MCF 10A (cell line): ENCODE data around the gene ZDHHC4. TPM values are rescaled to one million over a fixed set of nuclear protein-coding genes. Genes with fewer than 3 reads are reported as not detected.
A peak's percentile ranks its signal among the peaks of the same experiment; 100 is the strongest.

ENCODE experiments used
- BruUV-seq: library from RNA; stranded (reverse); fragments of 400-500 nt; replicated peaks from 2 replicates; lab custom pipeline; 2021; lab: Mats Ljungman, UMichigan
- CTCF ChIA-PET: fragments of 300-600 bp; sonication (Branson Sonifier 250); formaldehyde crosslinking; extraction: SDS; loops from one replicate; lab custom pipeline; 2021; ENCODE audit warnings: antibody characterized with exemption, inconsistent platforms; lab: Yijun Ruan, JAX
- POLR2A ChIA-PET: fragments of 300-600, 350-650 bp; sonication (Branson Sonifier 250); formaldehyde crosslinking; extraction: SDS; loops from one replicate; lab custom pipeline; 2020; ENCODE audit warnings: antibody characterized with exemption, inconsistent platforms; lab: Yijun Ruan, JAX
- DNase-seq: peaks from one replicate; pipeline ENCODE4 v3.0.0-alpha.2; 2018; ENCODE audit not compliant: unreplicated experiment
- H3K27ac Mint-ChIP-seq: one replicate; pipeline ENCODE4 v1.8.0; 2022; ENCODE audit warnings: mild to moderate bottlenecking, low read depth, mixed read lengths; ENCODE audit not compliant: unreplicated experiment
- H3K27me3 Mint-ChIP-seq: one replicate; pipeline ENCODE4 v1.8.0; 2022; ENCODE audit warnings: mixed read lengths; ENCODE audit not compliant: insufficient read depth, unreplicated experiment
- H3K36me3 Mint-ChIP-seq: one replicate; pipeline ENCODE4 v1.8.0; 2022; ENCODE audit warnings: mild to moderate bottlenecking, moderate library complexity, mixed read lengths; ENCODE audit not compliant: insufficient read depth, unreplicated experiment
- H3K4me1 Mint-ChIP-seq: one replicate; pipeline ENCODE4 v1.8.0; 2022; ENCODE audit warnings: mixed read lengths; ENCODE audit not compliant: insufficient read depth, unreplicated experiment
- H3K4me3 Mint-ChIP-seq: one replicate; pipeline ENCODE4 v1.8.0; 2022; ENCODE audit warnings: mild to moderate bottlenecking, moderate library complexity, mixed read lengths; ENCODE audit not compliant: unreplicated experiment
- H3K9me3 Mint-ChIP-seq: one replicate; pipeline ENCODE4 v1.8.0; 2022; ENCODE audit warnings: mixed read lengths; ENCODE audit not compliant: unreplicated experiment
- intact Hi-C: fragments of 100-400 bp; cut with micrococcal nuclease; formaldehyde crosslinking; loops from 2 replicates; pipeline ENCODE4 v1.14.1; 2022
- total RNA-seq: library from RNA; stranded (reverse); gene quantifications from 2 replicates; pipeline ENCODE4 v1.2.3, GENCODE V29; 2022
- TF ChIP-seq, protein P1 (sequence below): fragments of 200-600 bp; IDR thresholded peaks from one replicate; pipeline ENCODE4 v1.8.0; 2022; ENCODE audit warnings: antibody characterized with exemption, mild to moderate bottlenecking; ENCODE audit not compliant: unreplicated experiment

Gene ZDHHC4
- total RNA-seq, 1 experiment from 2014 or later, result 45.6 TPM

DNA sequence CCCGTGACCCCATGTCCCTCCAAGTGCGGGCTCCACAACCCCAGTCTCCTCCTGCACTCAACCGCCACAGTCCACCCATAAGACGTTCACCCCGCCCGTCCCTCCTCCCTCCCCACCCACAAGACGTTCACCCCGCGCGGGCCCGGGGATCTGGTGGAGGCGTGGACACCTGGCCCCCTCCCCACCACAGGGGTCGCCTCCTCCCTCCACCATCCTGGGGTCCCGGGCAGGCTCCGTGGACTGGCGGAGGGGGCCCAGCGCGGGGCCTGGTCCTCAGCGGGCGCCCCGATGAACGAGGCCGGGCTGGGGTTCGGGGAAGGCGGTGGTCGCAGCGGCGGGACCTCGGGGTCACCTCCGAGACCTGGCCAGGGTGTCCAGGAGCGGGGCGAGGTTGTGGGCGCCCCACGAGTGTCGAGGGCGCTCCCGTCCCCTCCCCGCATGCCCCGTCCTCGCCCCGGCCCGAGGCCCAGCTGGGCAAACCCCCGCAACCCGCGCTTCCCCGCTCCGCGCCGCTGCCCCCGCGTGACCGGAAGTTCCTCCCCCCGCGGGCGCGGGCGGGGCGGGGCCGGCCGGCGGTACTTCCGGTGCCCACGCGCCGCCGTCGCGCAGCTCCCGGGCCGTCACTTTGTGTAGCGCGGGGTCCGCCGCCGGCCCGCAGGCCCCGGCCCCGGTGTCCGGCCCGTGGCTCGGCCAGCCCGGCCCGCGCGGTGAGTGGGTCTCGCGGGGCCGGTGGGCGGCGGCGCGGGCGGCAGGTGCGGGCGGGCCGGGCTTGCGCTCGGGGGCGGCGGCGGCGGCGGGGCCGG, 59.7 kb downstream of the ZDHHC4 start, which contains the start of gene ZNF316:
TSS of gene ZNF316 (plus strand) at position 578 of the 803 bp plus-strand sequence. CDS start 5,092 bp downstream, outside the sequence.
- H3K4me1 Mint-ChIP-seq, result peaks cover 16% of the 10 kb centered on the region
- CTCF ChIA-PET, result no interaction called here

DNA sequence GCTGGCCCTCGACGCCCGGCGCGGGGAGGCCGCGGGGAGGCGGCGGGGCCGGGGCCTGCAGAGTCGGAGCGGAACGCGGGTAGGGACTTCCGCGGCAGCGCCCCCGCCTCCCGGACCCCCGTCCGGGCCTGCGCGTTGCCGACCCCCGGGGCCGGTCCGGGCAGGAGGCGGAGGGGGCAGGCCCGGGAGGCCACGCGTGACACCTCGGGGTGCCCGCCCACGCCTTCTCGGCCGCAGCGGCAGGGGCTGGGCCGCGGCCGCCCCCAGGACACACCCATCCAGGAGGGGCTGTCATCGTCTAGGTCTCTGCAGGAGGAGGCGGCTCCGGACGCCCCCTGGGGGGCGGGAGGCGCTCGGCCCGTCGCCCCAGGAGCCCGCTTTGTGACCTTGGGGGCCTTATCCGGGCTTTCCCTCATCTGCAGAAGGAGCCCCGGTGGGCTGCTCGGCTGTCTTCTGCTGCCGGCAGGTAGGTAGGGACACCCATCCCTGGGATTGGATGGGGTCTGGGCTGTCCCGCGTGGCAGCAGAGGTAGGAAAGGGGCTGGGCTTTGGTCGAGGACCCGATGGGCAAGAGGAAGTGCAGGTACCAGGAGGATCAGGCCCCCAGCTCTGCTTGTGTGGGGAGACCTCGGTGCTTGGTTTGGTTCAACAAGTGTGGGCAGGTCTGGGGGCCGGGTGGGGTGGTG, 60.4 kb downstream of the ZDHHC4 start:
- peaks cover 16% of the 10 kb centered on the region for H3K4me1 Mint-ChIP-seq
- intact Hi-C loops, result loop anchor here (2.0 kb wide), 1 partner anchor 47 kb away; the partner anchor contains the start of gene INTS15
- ChIA-PET CTCF (no interaction called here), POLR2A (interaction anchor here (1.1 kb wide), 1 partner anchor 47 kb away, joined by 5 read pairs; no protein-coding TSS in a partner anchor)
- no peaks in the 10 kb centered on the region for H3K9me3 Mint-ChIP-seq
- DNase-seq, result peak; percentile 21
- no TSS peak for BruUV-seq
- H3K27ac Mint-ChIP-seq, result peak overlapping the region; percentile 70
- peaks cover 15% of the 10 kb centered on the region for H3K36me3 Mint-ChIP-seq
- H3K27me3 Mint-ChIP-seq, result no peaks in the 10 kb centered on the region
- TF ChIP-seq, protein P1, sequence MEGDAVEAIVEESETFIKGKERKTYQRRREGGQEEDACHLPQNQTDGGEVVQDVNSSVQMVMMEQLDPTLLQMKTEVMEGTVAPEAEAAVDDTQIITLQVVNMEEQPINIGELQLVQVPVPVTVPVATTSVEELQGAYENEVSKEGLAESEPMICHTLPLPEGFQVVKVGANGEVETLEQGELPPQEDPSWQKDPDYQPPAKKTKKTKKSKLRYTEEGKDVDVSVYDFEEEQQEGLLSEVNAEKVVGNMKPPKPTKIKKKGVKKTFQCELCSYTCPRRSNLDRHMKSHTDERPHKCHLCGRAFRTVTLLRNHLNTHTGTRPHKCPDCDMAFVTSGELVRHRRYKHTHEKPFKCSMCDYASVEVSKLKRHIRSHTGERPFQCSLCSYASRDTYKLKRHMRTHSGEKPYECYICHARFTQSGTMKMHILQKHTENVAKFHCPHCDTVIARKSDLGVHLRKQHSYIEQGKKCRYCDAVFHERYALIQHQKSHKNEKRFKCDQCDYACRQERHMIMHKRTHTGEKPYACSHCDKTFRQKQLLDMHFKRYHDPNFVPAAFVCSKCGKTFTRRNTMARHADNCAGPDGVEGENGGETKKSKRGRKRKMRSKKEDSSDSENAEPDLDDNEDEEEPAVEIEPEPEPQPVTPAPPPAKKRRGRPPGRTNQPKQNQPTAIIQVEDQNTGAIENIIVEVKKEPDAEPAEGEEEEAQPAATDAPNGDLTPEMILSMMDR, result no peak
- H3K4me3 Mint-ChIP-seq, result peak overlapping the region; percentile 73

More for the DNA sequence above, 59.7 kb downstream of the ZDHHC4 start, which contains the start of gene ZNF316:
- peak; percentile 30 for DNase-seq
- BruUV-seq, result no TSS peak
- POLR2A ChIA-PET, result interaction anchor here (0.7 to 1.1 kb wide), 2 partner anchors 46 to 47 kb away, joined by 5 to 7 read pairs; partner anchors contain the start of gene INTS15
- H3K27ac Mint-ChIP-seq, result peak within 1 kb of the TSS; percentile 70
- H3K36me3 Mint-ChIP-seq, result peaks cover 8% of the 10 kb centered on the region
- H3K9me3 Mint-ChIP-seq, result no peaks in the 10 kb centered on the region
- intact Hi-C loops, result loop anchor here (2.0 kb wide), 1 partner anchor 46 kb away; the partner anchor contains the start of gene INTS15
- H3K4me3 Mint-ChIP-seq, result peak within 1 kb of the TSS; percentile 73
- TF ChIP-seq, protein P1, result no peak
- H3K27me3 Mint-ChIP-seq, result no peaks in the 10 kb centered on the region

Other genes with a start within 250 kb of the ZDHHC4 start
- gene FAM220A, start 228.5 kb upstream of the ZDHHC4 start, total RNA-seq, result 25.2 and 25.7 TPM in 2 replicates
- gene RAC1, start 202.9 kb upstream of the ZDHHC4 start, total RNA-seq, result 236 and 278 TPM in 2 replicates
- gene DAGLB, start 129.5 kb upstream of the ZDHHC4 start, total RNA-seq, result 28.9 and 29.5 TPM in 2 replicates
- gene KDELR2, start 93.3 kb upstream of the ZDHHC4 start, total RNA-seq, result 164 and 243 TPM in 2 replicates
- not detected in 2 replicates for gene GRID2IP, start 26.0 kb upstream of the ZDHHC4 start, total RNA-seq
- gene INTS15, start 12.6 kb downstream of the ZDHHC4 start, total RNA-seq, result 25.4 and 26.5 TPM in 2 replicates
- not detected in 2 replicates for gene ZNF853, start 38.2 kb downstream of the ZDHHC4 start, total RNA-seq
- 26.1 and 27.1 TPM in 2 replicates for gene ZNF316, start 59.9 kb downstream of the ZDHHC4 start, total RNA-seq
- 22.1 and 22.4 TPM in 2 replicates for gene ZNF12, start 129.5 kb downstream of the ZDHHC4 start, total RNA-seq
- gene RSPH10B2, start 176.6 kb downstream of the ZDHHC4 start, total RNA-seq, result not detected in 2 replicates
- gene CCZ1B, start 248.8 kb downstream of the ZDHHC4 start, total RNA-seq, result 34.9 and 43.7 TPM in 2 replicates